ENCODE measurements around the gene AFG1L. TPM values are rescaled to one million over a fixed set of nuclear protein-coding genes. Genes with fewer than 3 reads are reported as not detected.
"Not testable (repeated sequence)": the region's sequence is repeated elsewhere in the genome, so short reads cannot be mapped to it uniquely, and the experiment has no call there.

Gene AFG1L
- total RNA-seq: 3.7 TPM

DNA sequence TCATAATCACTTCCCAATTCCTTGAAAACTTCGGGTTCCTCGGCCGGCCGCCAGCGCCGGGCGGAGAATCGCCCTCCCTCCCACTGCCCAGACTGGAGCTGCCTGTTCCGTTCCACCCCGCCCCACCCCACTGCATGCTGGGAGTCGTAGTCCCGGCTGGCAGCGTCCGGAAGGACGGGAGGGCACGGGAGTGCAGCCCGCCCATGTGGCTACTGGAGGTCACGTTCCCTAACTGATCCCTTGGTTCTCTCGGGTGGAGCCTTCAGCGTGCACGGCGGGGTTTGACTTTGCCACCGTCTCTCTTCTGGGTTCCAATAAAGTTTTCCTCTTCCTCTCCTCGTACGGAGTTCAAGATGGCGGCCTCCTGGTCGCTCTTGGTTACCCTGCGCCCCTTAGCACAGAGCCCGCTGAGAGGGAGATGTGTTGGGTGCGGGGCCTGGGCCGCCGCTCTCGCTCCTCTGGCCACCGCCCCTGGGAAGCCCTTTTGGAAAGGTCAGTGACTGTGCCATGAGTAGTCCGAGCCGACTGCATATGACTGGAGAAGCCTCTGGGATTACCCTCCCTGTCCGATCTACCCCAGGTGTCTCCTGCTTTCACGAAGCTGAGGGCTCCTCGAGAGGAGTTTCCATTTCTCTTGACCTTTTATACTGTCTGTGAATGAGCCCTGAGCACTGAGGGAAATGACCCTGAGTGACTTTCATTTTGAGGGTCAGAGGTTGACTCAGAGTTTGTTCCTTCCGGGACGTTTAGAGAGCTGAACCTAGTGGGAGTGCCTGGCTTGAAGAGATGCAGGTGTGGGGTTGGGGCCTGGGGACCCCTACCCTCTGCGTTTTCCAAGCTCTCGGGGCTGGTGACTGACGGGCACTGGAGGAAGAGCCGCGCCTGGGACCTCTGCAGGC lies at the start of gene AFG1L:
Gene AFG1L, plus strand, starts transcription at position 328 of the 899 bp plus-strand sequence. Its CDS starts 26 bp downstream, at position 354.
- Histone ChIP-seq H3K27ac (peak within 1 kb of the TSS; percentile 96), H3K27me3 (no peaks in the 10 kb centered on the region), H3K36me3 (no peaks in the 10 kb centered on the region), H3K4me3 (peak within 1 kb of the TSS; percentile 87 to 92), H3K4me1 (peaks cover 6% of the 10 kb centered on the region), H3K9me3 (no peaks in the 10 kb centered on the region)
- peak in 1 of 2 donors; percentile 93 for DNase-seq (ENCODE audit: extremely low spot score in 2 of 2)
- TF ChIP-seq, protein P1, sequence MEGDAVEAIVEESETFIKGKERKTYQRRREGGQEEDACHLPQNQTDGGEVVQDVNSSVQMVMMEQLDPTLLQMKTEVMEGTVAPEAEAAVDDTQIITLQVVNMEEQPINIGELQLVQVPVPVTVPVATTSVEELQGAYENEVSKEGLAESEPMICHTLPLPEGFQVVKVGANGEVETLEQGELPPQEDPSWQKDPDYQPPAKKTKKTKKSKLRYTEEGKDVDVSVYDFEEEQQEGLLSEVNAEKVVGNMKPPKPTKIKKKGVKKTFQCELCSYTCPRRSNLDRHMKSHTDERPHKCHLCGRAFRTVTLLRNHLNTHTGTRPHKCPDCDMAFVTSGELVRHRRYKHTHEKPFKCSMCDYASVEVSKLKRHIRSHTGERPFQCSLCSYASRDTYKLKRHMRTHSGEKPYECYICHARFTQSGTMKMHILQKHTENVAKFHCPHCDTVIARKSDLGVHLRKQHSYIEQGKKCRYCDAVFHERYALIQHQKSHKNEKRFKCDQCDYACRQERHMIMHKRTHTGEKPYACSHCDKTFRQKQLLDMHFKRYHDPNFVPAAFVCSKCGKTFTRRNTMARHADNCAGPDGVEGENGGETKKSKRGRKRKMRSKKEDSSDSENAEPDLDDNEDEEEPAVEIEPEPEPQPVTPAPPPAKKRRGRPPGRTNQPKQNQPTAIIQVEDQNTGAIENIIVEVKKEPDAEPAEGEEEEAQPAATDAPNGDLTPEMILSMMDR (IDR thresholded peaks at IDR 0.05): no peak
- TF ChIP-seq POLR2AphosphoS5 (IDR thresholded peaks at IDR 0.05; ENCODE audit: insufficient read depth in 1 of 2, low read depth in 1 of 2) (peak; percentile 94 to 96), POLR2A (IDR thresholded peaks at IDR 0.05) (peak in 1 of 2 donors; percentile 43)
- intact Hi-C loops (cut with DNase I): no loop called here

DNA sequence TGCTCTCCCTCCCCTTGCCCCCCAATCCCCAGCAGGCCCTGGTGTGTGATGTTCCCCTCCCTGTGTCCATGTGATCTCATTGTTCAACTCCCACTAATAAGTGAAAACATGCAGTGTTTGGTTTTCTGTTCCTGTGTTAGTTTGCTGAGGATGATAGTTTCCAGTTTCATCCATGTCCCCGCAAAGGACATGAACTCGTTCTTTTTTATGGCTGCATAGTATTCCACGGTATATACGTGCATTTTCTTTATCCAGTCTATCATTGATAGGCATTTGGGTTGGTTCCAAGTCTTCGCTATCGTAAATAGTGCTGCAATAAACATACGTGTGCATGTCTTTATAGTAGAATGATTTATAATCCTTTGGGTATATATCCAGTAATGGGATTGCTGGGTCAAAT lies 49.8 kb upstream of the AFG1L start:
- H3K4me3 ChIP-seq; H3K27me3 ChIP-seq; H3K36me3 ChIP-seq; H3K27ac ChIP-seq; intact Hi-C loops (cut with DNase I); H3K9me3 ChIP-seq; DNase-seq (ENCODE audit: extremely low spot score in 2 of 2): not testable (repeated sequence)
- peaks cover 12% of the 10 kb centered on the region for H3K4me1 ChIP-seq

GRCh38 chr6:108247965-108248536 lies 46.8 kb upstream of the AFG1L start:
- H3K4me1 ChIP-seq: peaks cover 28% of the 10 kb centered on the region
- no peaks in the 10 kb centered on the region for H3K9me3 ChIP-seq
- no peak overlapping the region for H3K4me3 ChIP-seq
- no peak overlapping the region for H3K27ac ChIP-seq
- intact Hi-C loops (cut with DNase I): no loop called here
- DNase-seq (ENCODE audit: extremely low spot score in 2 of 2): no peak
- no peaks in the 10 kb centered on the region for H3K36me3 ChIP-seq
- no peaks in the 10 kb centered on the region for H3K27me3 ChIP-seq
- TF ChIP-seq, protein P1 (IDR thresholded peaks at IDR 0.05): no peak
- no peak for TF ChIP-seq POLR2A (IDR thresholded peaks at IDR 0.05)
- TF ChIP-seq POLR2AphosphoS5 (IDR thresholded peaks at IDR 0.05; ENCODE audit: insufficient read depth in 1 of 2, low read depth in 1 of 2): no peak

GRCh38 chr6:108250240-108250866 lies 44.5 kb upstream of the AFG1L start:
- Histone ChIP-seq H3K4me1 (peaks cover 42% of the 10 kb centered on the region), H3K4me3 (no peak overlapping the region)

DNA sequence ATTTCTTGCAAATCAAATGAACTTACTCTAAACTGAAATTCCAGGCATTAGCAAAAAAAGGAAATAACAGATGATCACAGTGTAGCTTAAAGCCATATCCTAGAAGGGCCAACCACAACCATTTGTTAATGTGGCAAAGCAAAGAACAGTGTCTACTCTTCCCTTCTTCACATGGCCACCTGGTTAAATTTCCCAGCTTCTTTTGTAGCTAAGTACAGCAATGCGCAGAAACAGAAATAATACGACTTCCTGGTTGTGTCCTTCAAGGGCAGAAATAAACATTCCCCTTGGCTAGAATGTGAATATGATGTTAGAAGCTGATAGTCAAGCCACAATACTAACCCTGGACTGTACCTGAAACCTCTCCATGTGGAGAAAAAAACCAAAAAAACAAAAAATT lies 43.6 kb upstream of the AFG1L start:
- Histone ChIP-seq H3K27ac (no peak overlapping the region), H3K4me1 (peaks cover 46% of the 10 kb centered on the region), H3K36me3 (no peaks in the 10 kb centered on the region), H3K9me3 (no peaks in the 10 kb centered on the region), H3K27me3 (no peaks in the 10 kb centered on the region), H3K4me3 (no peak overlapping the region)
- TF ChIP-seq, protein P1 (IDR thresholded peaks at IDR 0.05): no peak
- no peak for TF ChIP-seq POLR2AphosphoS5 (IDR thresholded peaks at IDR 0.05; ENCODE audit: insufficient read depth in 1 of 2, low read depth in 1 of 2)
- no peak for TF ChIP-seq POLR2A (IDR thresholded peaks at IDR 0.05)
- intact Hi-C loops (cut with DNase I): no loop called here
- DNase-seq (ENCODE audit: extremely low spot score in 2 of 2): no peak

More at GRCh38 chr6:108250240-108250866, 44.5 kb upstream of the AFG1L start:
- H3K27ac ChIP-seq: no peak overlapping the region
- H3K9me3 ChIP-seq: no peaks in the 10 kb centered on the region
- no peaks in the 10 kb centered on the region for H3K36me3 ChIP-seq
- DNase-seq (ENCODE audit: extremely low spot score in 2 of 2): no peak
- intact Hi-C loops (cut with DNase I): no loop called here
- H3K27me3 ChIP-seq: no peaks in the 10 kb centered on the region
- TF ChIP-seq, protein P1 (IDR thresholded peaks at IDR 0.05): no peak
- no peak for TF ChIP-seq POLR2AphosphoS5 (IDR thresholded peaks at IDR 0.05; ENCODE audit: insufficient read depth in 1 of 2, low read depth in 1 of 2)
- TF ChIP-seq POLR2A (IDR thresholded peaks at IDR 0.05): no peak
